Measurements from ENCODE around the gene SCD5.

SCD5 gene

GRCh38 chr4:82718162-82718940 lies 80.2 kb downstream of the SCD5 start:
- DNase-seq: peak; percentile 29

- peak; percentile 52 for DNase-seq
These were observed 82.6 kb downstream of the SCD5 start for GRCh38 chr4:82715731-82716617.

- DNase-seq: peak; percentile 40
These were observed 84.7 kb downstream of the SCD5 start for GRCh38 chr4:82713856-82714255.

- DNase-seq: no peak
These were observed 86.0 kb downstream of the SCD5 start for GRCh38 chr4:82712561-82712960.

GRCh38 chr4:82711158-82711785 lies 87.3 kb downstream of the SCD5 start:
- DNase-seq: no peak

- DNase-seq: no peak
These were observed 88.2 kb downstream of the SCD5 start for GRCh38 chr4:82710197-82710929.

- no peak for DNase-seq
These were observed 89.6 kb downstream of the SCD5 start for GRCh38 chr4:82708982-82709381.

GRCh38 chr4:82706349-82707000 lies 92.1 kb downstream of the SCD5 start:
- DNase-seq: peak; percentile 10

GRCh38 chr4:82705928-82706300 lies 92.7 kb downstream of the SCD5 start:
- peak; percentile 6 for DNase-seq

- DNase-seq: no peak
These were observed 93.2 kb downstream of the SCD5 start for GRCh38 chr4:82705169-82705927.

GRCh38 chr4:82704156-82704555 lies 94.4 kb downstream of the SCD5 start:
- DNase-seq: no peak

GRCh38 chr4:82698412-82698811 lies 100.2 kb downstream of the SCD5 start:
- DNase-seq: no peak

- no peak for DNase-seq
These were observed 101.0 kb downstream of the SCD5 start for GRCh38 chr4:82697561-82697960.

GRCh38 chr4:82696117-82696860 lies 102.3 kb downstream of the SCD5 start:
- DNase-seq: no peak

- no peak for DNase-seq
These were observed 103.7 kb downstream of the SCD5 start for GRCh38 chr4:82694892-82695291.

GRCh38 chr4:82694046-82694445 lies 104.5 kb downstream of the SCD5 start:
- DNase-seq: no peak

- no peak for DNase-seq
These were observed 106.4 kb downstream of the SCD5 start for GRCh38 chr4:82692101-82692780.

- DNase-seq: no peak
These were observed 107.2 kb downstream of the SCD5 start for GRCh38 chr4:82691431-82691830.

- DNase-seq: no peak
These were observed 110.4 kb downstream of the SCD5 start for GRCh38 chr4:82688091-82688795.

- no peak for DNase-seq
These were observed 111.1 kb downstream of the SCD5 start for GRCh38 chr4:82687531-82687930.
